T follicular helper cell (primary cell): ENCODE measurements around the gene GALNS.
"Not testable (repeated sequence)": the region's sequence is repeated elsewhere in the genome, so short reads cannot be mapped to it uniquely, and the experiment has no call there.

ENCODE experiments used
- DNase-seq: peaks from one replicate; pipeline ENCODE4 v3.0.0-alpha.2; 2020; ENCODE audit warnings: low read depth
- total RNA-seq, 2 experiments: gene quantifications; one replicate each; lab custom pipeline; 2026; lab: John Stamatoyannopoulos, UW

GALNS gene
- 17.9 to 38.8 reads per million in 2 experiments for total RNA-seq

- DNase-seq, result peak; percentile 98
Observed at GRCh38 chr16:88856828-88857727, at the start of gene GALNS, which contains the start of gene TRAPPC2L. Gene GALNS (minus strand): TSS chr16:88856947. CDS start chr16:88856877, 70 bp downstream. Gene TRAPPC2L (plus strand): TSS chr16:88857127. CDS start chr16:88857151, 24 bp downstream.

- no peak for DNase-seq
Observed at GRCh38 chr16:88906020-88906419, 49.3 kb upstream of the GALNS start.

DNA sequence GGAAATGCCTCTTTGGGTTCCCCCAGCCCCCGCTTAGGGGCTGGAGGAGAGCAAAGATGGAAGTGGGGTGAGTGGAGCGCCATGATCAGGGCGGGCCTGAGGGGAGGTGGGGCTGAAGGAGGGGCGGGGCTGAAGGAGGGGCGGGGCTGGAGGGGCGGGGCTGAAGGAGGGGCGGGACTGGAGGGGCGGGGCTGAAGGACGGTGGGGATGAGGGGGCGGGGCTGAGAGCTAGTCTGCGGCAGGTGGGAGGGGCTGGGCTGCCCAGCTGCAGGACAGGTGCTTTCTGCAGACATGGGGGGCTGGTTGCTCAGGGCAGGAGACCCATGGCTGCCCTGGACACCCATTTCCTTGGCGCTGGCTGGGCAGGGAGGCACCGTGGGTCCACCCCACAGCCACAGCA lies 48.8 kb upstream of the GALNS start:
- DNase-seq, result no peak

GRCh38 chr16:88904676-88905365 lies 48.1 kb upstream of the GALNS start:
- no peak for DNase-seq

DNA sequence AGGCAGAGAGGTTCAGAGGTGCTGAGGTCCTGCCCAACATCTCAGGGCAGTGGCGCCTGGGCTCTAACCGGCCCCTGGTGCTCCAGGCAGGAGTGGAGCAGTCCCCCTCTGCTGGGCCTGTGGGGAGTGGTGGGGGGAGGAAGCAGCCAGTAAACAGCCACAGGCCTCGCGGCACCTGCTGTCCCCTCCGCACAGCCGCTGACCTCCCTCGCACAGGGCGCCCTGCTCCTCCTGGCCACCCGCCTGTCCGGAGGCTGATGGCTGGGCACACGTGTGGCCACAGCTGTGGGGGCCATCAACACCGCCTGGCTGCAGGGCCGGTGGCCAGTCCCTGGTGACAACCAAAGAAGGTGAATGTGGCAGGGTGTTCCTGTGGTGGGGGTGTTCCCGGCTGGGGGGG lies 46.5 kb upstream of the GALNS start:
- no peak for DNase-seq

- no peak for DNase-seq
Observed at GRCh38 chr16:88902744-88903143, 46.0 kb upstream of the GALNS start.

- DNase-seq, result no peak
Observed at GRCh38 chr16:88901718-88902337, 45.1 kb upstream of the GALNS start.

GRCh38 chr16:88900662-88901052 lies 43.9 kb upstream of the GALNS start:
- no peak for DNase-seq

DNA sequence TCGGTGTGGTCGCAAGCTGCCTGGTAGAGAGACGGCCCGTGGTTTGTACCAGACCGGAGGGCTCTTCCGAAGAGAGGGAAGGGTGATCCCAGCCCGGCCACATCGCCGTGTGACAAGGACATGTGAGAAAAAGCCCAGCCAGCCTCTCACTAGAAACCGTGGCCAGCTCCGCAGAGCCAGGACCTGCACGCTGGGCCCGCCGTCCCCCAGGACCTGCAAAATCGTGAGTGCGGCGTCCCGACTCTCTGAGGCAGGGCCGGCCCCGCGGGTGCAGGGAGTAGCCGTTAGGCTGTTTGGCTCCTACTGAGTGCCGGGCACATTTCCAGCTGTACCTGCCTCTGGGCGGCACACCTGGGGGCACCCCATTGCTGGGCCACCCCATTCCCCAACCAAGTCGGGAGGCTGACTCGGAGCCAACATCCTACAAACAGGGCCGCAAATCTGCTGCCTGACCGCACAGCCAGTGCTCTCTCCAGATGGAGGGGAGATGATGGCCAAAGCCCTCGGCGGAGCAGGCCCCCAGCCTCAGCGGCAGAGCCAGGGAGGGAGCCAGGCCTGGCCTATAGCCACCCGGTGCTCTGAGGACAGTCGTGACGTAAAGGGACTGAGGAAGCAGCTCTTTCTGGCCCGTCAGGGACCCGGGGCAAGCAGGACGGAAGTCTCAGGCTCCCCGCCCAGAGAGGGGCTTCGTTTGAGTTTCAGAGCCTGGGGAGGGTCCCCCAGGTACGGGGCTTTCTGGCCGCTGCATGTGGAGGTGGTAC lies 43.3 kb upstream of the GALNS start:
- DNase-seq, result no peak

- DNase-seq, result no peak
Observed at GRCh38 chr16:88897696-88898425, 41.1 kb upstream of the GALNS start.

GRCh38 chr16:88896238-88897070 lies 39.7 kb upstream of the GALNS start:
- no peak for DNase-seq

GRCh38 chr16:88895335-88895734 lies 38.6 kb upstream of the GALNS start:
- no peak for DNase-seq

- no peak for DNase-seq
Observed at GRCh38 chr16:88894681-88895300, 38.0 kb upstream of the GALNS start.

DNA sequence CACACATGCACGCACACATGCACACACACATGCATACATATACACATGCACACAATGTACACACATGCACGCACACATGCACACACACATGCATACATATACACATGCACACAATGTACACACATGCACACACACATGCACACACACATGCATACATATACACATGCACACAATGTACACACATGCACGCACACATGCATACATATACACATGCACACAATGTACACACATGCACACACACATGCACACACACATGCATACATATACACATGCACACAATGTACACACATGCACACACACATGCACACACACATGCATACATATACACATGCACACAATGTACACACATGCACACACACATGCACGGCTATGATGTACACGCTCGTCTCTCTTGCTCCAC lies 37.5 kb upstream of the GALNS start:
- not testable (repeated sequence) for DNase-seq

- no peak for DNase-seq
Observed at GRCh38 chr16:88893127-88893968, 36.6 kb upstream of the GALNS start.

DNA sequence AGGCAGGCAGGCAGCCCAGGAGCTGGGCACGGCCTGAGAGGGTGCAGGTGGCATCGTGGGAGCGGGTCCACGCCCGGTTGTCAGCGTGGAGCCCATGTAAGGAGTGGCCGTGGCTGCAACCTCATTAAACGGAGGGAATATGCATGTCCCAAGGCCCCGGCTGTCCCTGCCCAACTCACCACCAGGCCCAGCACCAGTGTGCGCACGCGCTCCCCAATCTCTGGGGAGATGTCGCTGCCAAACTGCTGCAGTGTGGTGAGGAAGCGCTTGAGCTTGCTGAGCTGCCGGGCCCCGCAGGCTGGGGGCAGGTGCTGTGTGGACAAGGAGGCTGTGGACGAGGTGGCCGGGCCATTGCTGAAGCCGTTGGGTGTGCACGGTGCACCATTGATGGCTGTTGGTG lies 35.3 kb upstream of the GALNS start:
- no peak for DNase-seq

DNA sequence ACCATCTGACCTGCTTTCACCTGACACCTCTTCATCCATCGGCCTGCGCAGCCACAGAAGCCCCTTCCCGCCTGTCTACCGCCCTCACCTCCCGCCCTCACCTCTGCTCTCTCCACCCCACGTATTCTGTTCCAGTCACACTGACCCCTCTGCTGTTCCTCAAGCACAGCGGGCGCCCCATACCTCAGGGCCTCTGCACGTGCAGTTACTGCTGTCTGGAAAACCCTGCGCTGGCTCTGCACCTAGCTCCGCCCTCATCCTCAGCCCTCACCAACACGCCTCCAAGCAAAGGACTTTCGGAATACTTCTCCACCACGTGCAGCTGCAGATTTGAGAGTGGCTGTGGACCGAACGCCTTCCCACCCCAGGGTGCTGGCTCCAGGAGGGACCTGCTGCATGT lies 34.3 kb upstream of the GALNS start:
- no peak for DNase-seq

- DNase-seq, result not testable (repeated sequence)
Observed at GRCh38 chr16:88889702-88890352, 33.1 kb upstream of the GALNS start.
